ENCODE data around the gene NPAT.
A peak's percentile ranks its signal among the peaks of the same experiment; 100 is the strongest.

The NPAT gene

DNA sequence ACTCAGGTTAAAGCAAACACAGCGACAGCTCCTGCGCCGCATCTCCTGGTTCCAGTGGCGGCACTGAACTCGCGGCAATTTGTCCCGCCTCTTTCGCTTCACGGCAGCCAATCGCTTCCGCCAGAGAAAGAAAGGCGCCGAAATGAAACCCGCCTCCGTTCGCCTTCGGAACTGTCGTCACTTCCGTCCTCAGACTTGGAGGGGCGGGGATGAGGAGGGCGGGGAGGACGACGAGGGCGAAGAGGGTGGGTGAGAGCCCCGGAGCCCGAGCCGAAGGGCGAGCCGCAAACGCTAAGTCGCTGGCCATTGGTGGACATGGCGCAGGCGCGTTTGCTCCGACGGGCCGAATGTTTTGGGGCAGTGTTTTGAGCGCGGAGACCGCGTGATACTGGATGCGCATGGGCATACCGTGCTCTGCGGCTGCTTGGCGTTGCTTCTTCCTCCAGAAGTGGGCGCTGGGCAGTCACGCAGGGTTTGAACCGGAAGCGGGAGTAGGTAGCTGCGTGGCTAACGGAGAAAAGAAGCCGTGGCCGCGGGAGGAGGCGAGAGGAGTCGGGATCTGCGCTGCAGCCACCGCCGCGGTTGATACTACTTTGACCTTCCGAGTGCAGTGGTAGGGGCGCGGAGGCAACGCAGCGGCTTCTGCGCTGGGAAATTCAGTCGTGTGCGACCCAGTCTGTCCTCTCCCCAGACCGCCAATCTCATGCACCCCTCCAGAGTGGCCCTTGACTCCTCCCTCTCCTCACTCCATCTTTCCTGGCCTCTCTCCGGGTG is at the start of gene NPAT, which contains the start of gene ATM:
Gene NPAT, minus strand, starts transcription at position 65 of the 774 bp plus-strand sequence. CDS start 102 bp downstream, outside the sequence.
Gene ATM, plus strand, starts transcription at position 494 of the 774 bp plus-strand sequence. CDS start 4,558 bp downstream, outside the sequence.
- peak; percentile 99 for DNase-seq

DNA sequence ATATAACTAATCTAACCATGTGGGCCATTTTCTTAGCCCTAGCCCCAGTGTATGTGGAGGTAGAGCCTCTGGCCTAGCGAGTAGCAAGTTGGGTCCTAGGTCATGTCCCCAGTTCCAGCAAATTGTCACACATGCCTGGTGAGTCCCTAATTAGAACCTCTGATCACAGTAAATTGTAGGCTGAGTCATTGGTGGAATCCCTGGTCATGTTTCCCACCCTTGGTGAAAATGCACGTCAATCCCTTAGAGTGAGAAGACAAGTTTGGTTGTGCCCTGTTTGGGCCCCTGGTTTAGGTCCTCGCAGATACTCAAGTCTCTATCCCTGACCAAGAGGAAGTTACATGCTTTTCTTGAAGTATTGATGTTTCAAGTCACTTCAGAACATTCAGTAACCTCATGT is 47.1 kb upstream of the NPAT start:
- DNase-seq: no peak

DNA sequence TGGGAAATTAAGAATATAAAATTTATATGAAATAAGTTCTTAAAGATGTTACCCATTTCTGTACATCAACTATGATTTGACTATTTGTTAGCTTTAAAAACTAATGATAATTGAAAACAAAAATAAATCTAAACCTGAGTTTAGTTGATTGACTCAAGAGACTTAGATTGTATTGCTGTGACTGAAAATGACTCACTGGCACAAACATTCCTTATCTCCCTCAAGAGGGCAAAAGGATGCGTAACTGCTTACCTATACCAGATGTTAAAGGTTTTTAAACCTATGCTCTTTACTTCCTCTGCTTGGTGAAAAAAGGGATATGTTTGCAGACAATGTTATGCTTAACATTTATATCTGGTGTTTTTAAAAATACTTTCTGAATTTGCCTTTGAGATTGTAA is 30.7 kb upstream of the NPAT start:
- DNase-seq: no peak

DNA sequence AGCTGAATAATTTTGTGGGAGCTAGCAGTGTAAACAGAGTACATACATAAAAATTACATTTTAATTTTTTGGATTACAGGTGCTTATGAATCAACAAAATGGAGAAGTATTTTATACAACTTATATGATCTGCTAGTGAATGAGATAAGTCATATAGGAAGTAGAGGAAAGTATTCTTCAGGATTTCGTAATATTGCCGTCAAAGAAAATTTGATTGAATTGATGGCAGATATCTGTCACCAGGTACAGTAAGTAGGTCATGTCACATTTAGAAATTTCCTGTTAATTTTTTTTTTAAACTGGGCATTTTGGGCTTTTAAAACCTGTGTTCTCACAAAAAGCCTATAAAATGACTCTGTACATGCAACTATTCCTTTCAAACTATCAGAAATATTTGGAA is 24.4 kb upstream of the NPAT start:
- DNase-seq: no peak

DNA sequence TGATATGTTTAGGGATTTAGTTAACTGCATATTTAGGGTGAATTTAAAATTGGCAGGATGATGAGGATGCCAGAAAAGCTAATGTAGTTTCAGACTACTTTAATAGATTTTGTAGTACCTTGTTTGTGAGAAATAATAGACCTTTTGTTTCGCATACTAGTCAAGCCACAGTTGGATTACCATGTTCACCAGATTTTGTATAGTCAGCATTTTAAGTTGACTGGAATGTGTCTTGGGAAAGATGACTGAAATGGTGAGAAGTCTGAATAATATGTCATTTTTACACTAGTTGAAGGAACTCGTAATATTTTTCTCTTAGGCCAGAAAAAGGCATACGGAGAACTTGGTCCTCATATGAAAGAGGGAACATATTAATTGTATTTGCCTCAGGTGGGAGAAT is 23.9 kb upstream of the NPAT start:
- DNase-seq: no peak

DNA sequence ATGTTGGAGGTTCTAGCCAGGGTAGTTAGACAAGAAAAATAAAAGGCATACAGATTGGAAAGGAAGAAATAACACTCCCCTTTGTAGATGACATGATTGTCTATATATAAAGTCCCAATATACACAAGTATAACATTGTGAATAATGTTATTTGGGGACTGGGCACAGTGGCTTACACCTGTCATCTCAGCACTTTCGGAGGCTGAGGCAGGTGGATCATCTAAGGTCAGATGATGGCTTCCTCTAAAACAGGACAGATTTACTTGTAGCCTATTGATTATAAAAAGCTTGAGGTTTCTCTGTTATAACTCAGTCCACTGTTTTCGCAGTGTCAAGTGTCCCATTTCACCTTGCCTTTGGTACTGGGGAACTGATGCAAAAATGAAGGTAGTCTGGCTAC is 20.0 kb upstream of the NPAT start:
- DNase-seq: no peak

DNA sequence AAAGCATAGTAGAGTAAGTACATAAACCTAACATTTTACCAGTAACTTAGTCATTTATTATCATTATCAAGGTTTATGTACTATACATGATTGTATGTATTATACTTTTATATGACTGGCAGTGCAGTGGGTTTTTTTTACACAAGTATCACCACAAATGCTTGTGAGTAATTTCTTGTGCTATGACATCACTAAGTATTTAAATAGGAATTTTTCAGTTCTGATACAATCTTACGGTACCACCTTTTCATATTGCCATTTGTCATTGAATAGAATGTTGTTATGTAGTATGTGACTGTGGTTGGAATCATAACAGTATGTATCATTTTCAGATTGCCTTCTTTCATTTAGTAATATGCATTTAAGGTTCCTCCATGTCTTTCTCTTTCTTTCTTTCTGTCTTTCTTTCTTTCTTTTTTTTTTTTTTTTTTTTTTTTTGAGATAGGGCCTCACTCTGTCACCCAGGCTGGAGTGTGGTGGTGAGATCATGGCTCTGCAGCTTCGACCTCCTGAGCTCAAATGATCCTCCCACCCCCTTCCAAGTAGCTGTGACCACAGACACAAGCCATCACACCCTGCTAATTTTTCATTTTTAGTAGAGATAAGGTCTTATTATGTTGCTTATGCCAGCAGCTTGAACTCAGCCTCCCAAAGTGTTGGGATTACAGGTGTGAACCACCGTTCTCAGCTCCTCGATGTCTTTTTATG is 19.0 kb upstream of the NPAT start:
- DNase-seq: no peak

DNA sequence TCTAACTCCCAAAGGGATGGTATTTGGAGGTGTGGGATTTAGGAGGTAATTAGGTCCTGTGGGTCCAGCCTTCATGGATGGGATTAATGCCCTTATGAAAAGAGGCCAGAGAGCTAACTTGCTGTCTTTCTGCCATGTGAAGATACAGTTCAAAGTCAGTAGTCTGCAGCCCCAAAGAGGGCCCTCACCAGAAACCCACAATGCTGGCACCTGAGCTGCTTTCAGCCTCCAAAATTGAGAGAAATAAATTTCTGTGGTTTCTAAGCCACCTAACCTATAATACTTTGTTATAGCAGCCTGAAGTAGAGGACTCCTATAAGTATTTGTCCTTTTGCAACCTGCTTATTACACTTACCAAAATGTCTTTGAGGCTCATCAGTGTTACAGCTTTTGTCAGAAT is 16.6 kb upstream of the NPAT start:
- no peak for DNase-seq

DNA sequence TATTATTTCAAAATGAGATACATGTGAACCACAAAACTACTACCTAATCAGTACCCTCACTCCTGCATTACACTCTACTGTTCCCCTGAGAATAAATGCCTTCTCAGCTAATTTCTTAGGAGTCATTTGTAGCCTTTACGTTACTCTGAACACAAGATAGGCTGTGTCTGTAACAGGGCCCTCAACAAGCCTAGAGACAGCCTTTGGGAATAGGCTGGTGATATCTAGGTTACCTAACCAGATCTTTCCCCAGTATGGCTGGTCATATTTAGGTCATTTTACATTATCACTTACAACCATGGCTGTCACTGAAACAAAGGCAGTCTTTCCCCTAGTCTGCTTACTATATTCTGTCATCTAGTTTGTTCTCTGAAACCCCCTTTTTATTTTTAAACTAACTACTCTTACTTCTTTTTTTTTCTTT is 14.6 kb upstream of the NPAT start:
- no peak for DNase-seq

DNA sequence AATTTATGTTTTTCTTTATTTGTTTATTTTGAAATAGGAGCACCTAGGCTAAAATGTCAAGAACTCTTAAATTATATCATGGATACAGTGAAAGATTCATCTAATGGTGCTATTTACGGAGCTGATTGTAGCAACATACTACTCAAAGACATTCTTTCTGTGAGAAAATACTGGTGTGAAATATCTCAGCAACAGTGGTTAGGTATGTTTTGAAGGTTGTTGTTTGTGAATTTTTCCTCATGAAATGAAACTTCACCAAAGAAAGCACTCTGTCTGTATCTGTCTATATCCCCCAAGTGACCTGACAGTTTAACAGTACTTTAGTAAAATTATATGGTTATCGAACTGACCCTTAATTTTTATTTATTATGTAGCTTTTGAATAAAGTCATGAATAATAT is 13.2 kb upstream of the NPAT start:
- DNase-seq: no peak

DNA sequence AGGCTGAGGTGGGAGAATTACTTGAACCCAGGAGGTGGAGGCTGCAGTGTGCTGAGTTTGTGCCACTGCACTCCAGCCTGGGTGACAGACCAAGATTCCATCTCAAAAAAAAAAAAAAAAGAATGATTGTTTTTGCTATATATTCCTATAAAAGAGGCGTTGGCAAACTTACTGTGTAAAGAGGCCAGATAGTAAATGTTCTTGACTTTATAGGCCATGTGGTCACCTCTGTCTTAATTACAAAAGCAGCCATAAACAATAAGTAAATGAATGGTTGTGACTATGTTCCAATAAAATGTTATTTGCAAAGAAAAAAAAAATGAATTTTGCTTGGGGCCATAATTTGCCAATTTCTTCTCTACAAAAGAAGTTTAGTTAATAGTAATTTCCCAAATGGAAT is 12.8 kb upstream of the NPAT start:
- DNase-seq: no peak

DNA sequence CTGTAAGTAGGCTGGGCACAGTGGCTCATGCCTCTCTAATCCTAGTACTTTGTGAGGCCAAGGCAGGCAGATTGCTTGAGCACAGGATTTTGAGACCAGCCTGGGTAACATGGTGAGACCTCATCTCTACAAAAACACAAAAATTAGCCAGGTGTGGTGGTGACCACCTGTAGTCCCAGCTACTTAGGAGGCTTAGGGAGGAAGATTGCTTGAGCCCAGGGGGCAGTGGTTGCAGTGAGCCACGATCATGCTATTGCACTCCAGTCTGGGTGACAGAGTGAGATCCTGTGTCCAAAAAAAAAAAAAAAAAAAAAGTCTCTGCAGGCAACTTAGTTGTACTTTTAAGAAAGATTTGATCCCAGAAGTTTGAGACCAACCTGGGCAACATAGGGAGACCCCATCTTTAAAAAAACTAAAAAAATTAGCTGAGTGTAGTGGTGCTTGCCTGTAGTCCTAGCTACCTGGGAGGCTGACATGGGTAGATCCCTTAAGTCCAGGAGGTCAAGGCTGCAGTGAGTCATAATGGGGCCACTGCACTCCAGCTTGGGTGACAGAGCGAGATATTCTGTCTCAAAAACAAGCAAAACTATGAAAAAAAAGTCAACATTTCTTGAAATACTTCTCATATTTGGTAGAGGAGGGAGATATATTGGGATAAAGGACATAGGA is 11.0 kb upstream of the NPAT start:
- no peak for DNase-seq

DNA sequence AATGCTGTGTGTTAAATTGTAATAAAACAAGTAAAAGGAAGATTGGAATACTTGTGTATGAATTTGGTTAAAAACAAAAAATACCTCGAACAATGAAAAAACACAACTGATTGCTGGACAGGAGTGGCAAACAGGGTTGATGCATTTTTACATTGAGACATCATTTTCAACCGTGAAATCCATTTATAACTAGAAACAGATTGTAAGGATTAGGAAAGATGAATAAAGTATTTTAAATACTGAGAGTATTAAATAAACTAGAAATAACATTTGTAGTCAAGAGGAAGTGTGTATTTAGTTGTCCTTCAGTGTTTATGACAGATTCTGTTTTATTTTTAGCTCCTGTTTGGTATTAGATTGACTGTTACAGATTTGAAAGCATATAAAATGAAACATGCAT is 5.8 kb upstream of the NPAT start:
- DNase-seq: no peak

DNA sequence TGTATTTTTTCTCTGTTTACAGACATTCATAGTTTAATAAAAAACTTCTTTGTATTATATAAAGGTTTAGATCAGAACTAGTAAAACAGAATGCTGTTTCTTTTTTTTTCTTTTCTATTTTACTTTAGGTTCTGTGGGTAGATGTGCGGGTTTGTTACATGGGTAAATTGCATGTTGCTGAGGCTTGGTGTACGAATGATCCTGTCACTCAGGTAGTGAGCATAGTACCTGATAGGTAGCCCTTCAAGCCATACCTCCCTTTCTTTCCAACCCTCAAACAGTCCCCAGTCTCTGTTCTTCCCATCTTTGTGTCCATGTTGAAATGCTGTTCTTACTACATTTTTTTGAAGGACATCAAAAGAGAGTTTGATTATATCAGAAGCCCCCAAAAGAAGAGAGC is 3.6 kb upstream of the NPAT start:
- DNase-seq: no peak

DNA sequence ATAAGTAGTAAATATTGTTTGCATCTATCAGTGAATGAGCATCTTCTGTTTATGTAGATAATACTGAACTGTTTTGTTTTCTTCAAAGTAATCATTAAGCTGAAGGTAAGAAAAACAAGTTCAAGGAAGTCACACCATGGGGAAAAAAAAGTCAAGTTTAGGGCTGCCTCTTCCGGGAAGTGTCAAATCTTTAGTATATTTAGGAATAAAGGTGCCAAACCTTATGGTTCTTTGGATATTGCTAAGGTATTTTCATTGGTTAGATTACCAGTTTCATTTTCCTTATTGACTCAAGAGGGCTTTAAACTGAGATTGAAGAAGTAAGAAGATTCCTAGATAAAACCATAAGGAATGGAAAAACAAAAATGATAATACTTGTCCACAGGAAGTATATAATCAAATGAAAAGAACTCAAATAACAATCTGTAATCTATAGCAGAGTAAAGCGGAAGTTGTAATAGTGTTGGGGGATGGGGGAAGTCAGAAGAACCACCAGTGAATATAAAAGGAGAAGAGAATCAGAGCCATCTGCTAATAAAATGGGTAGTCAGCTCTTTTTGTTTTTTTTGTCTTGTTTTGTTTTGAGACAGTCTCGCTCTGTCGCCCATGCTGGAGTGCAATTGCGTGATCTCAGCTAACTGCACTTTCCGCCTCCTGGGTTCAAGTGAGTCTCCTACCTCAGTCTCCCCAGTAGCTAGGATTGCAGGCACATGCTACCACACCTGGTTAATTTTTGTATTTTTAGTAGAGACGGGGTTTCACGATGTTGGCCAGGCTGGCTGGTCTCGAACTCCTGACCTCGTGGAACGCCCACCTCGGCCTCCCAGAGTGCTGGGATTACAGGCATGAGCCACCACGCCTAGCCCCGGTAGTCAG is 2.7 kb upstream of the NPAT start:
- DNase-seq: no peak

DNA sequence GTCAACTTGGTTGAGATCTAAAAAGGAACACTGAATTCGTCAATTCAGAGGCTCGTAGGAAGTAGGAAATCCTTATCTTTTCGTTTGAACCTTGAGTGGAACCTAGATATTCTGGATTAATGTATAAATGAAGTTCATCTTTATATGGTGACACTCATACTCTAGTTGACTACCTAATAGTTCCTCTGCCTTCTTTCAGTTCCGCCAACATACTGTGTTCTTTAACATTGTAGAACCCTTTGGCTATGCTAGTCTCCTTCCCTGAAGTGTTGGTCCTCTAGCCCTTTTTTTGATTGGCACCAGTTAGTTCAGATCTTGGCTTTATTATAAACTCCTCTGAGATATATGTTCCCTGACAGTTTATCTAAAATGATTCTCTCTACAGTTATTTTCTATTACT is 1.9 kb upstream of the NPAT start:
- DNase-seq: no peak

DNA sequence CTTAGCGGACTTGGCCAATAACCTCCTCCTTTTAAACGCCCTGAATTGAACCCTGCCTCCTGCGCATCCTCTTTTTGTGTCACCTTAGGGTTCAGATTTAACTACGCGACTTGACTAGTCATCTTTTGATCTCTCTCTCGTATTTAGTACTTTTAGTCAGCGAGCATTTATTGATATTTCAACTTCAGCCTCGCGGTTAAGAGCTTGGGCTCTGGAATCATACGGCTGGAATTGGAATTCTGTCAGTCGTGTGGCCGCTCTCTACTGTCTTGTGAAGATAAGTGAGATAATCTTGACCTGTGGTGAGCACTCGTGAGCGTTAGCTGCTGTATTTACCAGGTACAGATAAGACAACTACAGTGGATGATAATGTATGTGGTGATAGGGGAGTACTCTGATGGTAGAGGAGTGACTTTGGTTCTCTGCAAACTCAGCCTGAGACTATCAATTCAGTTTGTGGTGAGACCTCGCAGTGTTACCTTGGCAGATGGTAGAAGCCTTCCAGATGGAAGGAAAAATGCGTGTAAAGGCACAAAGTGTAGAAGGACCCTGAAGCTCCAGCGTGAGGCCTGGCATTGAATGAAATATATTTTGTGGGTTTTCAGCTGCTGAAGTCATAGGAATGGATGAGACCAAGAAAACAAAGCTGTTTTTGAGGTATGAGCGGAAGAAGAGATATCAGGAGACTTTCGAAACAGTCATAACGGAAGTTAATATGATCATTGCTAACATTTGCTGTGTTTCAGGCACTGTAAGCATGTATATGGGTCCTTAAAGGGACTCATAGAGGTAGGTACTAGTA is 1.1 kb upstream of the NPAT start:
- DNase-seq: no peak

DNA sequence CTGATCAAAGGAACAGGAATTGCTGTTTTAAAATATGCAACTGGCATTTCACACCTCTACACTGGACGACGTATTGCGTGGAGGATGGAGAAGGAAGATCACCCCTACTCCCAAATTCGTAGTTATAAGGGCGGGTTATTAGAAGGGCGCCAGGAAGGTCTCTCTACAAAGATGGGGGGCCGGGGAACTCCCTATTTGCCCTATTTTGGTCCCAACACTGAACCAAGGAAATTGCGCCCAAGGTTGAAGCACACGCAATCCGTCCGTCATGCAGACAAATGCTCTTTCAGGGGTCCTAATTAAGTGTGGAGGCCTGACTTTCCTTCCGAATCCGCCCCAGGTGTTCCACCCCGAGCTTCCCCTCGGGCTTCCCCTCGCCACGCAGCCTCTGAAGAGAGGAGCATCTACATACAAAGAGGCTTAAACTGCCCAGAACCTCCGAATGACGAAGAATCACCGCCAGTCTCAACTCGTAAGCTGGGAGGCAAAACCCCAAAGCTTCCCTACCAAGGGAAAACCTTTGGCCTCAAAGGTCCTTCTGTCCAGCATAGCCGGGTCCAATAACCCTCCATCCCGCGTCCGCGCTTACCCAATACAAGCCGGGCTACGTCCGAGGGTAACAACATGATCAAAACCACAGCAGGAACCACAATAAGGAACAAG is 396 bp downstream of the NPAT start:
- no peak for DNase-seq

DNA sequence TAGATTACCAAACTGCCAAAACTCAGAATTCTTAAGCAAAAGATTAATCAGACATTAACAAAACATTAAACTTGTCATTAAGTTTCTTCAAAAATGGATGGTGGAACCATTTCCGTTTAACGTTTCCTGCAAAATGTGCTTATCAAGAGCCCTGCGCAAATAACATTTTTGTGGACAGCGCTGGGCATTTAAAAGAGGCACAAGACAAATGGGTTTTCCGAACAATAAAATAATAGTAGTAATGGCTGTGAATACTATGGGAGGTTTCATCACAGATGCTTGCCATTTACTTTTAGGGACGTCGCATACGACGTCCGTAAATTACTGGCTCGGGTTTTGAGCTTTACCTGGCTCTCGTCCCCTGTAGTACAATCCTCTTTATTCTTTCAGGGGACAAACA is 1.1 kb downstream of the NPAT start:
- no peak for DNase-seq

DNA sequence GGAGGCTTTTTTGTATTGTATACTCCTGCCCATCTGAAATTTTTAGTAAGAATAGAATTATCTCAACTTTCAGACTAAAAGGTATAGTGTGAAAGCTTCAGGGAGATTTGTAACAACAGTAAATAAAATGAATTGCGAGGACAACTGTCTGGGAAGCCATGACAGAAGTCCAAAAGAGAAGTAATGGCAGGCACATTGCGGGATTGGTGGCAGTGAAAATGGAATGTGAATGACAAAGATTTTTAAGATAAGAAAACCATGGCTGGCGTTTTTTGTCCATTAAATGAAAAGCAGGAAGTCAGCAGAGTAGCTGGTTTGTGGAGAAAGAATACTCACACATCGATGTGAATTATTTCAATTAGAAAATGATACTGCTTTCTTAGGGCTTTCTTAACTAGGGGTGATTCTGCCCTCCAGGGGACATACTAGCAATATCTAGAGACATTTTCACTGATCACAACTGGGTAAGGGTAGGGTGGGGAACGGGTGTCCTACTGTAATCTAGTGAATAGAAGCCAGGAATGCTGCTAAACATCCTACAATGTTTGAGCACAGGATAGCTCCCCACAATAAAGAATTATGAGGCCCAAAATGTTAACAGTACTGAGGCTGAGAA is 1.6 kb downstream of the NPAT start:
- no peak for DNase-seq
